Mesenteric fat pad (tissue), 1 donor: ENCODE data around the gene P2RX4. TPM values are rescaled to one million over a fixed set of nuclear protein-coding genes. Genes with fewer than 3 reads are reported as not detected.
"Not testable (repeated sequence)": the region's sequence is repeated elsewhere in the genome, so short reads cannot be mapped to it uniquely, and the experiment has no call there.

Source experiments
- DNase-seq: peaks from one replicate; pipeline ENCODE4 v3.0.0-alpha.2; 2020; ENCODE audit warnings: low spot score
- total RNA-seq: library from RNA; stranded (reverse); fragmentation: NEBNext Ultra II Directional; extraction: Animal tissue kit (Norgen Biotek cat#: 25700); gene quantifications from one replicate; pipeline ENCODE4 v1.2.1, GENCODE V29; 2021
- donor health status: DM: yes; HTN: yes; CAD: no.

Gene P2RX4
- total RNA-seq, 1 donor from 2014 or later, result 40.8 TPM

DNA sequence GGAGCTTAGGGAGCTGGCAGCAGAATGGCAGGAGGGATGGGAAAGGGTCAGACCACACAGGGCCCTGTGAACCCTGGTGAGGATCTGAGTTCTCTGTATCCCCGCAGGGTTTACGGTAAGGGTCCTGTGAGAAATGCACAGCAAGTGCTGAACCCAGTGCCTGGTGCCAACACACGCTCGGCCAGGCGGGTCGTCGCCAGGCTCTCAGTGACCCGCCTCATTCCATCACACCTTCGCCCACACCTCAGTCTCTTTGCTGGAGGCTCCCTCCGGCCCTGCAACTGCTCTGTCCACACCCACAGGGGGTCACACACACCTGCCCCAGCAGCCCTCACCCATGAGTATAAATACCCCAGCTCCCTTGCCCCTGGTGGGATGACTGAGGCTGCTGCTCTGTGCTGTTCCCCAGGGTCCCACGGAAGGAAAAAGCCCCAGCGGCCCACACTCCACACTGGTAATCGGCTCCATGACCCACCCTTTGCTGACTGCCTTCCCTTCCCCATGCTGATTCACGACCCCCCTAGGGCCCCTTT lies 63.5 kb downstream of the P2RX4 start:
- no peak for DNase-seq

DNA sequence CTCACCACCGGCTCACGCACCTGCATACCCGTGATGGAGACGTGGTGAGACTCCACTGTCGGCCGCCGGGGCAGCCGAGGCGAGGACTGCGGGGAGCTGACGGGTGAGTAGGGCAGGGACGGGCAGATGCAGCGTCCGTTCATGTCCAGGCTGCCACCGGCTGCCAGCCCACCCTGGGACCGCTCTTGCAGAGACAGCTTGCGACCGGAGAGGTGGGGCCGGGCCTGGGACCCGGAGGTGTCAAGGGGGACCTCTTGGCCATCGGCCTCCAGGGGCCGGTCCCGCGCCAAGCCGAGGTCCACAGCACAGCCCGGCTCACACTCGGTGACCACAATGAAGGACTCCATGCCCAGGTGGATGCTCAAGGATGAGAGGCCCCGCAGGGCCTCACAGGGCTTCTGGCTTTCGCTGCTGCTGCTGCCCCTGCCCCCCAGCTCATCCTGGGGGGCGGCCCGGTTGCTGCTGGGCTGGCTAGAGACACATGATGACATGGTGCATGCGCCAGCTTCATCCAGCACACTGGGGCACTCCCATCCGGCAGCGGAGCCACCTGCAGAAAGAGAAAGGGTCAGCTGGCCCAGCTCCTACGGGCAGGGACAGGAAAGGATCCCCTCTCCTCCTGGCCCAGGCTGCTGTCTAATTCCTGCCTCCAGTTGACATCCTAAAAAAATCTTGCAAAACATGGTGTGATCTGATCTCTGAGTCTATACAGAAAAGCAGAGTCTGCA lies 64.3 kb downstream of the P2RX4 start:
- DNase-seq, result no peak

DNA sequence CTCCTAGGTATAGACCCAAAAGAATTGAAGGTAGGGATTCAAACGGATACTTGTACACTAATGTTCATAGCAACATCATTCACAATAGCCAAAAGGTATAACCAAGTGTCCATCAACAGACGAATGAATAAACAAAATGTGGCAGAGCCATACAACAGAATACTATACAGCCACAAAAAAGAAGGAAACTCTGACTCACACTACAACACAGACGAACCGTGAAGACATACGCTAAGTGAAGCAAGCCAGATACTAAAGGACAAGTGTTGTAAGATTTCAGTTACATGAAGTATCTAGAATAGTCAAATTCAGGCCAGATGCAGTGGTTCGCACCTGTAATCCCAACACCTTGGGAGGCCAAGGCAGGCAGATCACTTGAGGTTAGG lies 67.4 kb downstream of the P2RX4 start:
- no peak for DNase-seq

DNA sequence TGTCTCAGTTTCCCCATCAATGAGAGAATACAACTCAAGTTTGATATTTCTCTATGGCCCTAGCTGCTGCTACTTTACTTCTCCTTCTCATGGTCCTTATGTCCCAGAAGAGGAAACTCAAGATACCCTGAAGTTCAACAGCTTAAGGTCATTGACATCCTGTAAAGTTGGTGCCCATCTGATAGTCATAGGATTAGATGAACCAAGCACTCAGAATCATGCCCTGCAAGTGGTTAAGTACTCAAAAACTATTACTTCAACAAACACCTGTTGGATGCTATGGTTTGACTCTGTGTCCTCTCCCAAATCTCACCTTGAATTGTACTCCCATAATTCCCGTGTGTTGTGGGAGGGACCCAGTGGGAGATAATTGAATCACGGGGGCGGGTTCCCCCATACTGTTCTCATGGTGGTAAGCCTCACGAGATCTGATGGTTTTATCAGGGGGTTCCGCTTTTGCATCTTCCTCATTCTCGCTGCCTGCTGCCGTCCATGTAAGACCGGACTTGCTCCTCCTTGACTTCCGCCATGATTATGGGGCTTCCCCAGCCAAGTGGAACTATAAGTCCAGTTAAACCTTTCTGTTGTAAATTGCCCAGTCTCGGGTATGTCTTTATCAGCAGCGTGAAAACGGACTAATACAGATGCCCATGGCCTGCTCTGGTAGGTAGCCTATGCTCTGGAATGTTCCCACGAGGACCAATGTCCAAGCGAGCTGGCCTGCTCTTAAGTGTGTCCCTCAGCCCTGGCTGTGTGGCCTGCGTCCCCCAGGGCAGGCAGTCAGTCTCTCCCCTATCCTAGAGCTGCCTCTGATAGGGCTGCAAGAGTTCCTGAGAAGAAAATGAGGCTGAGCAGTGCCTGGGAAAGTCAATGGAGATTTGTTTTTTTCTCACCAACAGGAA lies 68.5 kb downstream of the P2RX4 start:
- DNase-seq, result no peak

GRCh38 chr12:121279071-121279375 lies 69.1 kb downstream of the P2RX4 start:
- no peak for DNase-seq

GRCh38 chr12:121279507-121279915 lies 69.6 kb downstream of the P2RX4 start:
- no peak for DNase-seq

DNA sequence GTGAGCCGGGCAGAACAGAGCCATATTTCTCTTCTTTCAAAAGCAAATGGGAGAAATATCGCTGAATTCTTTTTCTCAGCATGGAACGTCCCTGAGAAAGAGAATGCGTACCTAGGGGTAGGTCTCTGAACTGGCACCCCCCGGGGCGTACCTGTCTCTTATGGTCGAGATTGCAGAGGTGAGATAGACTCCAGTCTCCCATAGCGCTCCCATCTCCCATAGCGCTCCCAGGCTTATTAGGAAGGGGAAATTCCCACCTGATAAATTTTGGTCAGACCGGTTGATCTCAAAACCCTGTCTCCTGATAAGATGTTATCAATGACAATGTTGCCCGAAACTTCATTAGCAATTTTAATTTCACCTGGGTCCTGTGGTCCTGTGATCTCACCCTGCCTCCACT lies 70.6 kb downstream of the P2RX4 start:
- DNase-seq, result not testable (repeated sequence)

- DNase-seq, result not testable (repeated sequence)
Observed at GRCh38 chr12:121281116-121281515, 71.2 kb downstream of the P2RX4 start.

DNA sequence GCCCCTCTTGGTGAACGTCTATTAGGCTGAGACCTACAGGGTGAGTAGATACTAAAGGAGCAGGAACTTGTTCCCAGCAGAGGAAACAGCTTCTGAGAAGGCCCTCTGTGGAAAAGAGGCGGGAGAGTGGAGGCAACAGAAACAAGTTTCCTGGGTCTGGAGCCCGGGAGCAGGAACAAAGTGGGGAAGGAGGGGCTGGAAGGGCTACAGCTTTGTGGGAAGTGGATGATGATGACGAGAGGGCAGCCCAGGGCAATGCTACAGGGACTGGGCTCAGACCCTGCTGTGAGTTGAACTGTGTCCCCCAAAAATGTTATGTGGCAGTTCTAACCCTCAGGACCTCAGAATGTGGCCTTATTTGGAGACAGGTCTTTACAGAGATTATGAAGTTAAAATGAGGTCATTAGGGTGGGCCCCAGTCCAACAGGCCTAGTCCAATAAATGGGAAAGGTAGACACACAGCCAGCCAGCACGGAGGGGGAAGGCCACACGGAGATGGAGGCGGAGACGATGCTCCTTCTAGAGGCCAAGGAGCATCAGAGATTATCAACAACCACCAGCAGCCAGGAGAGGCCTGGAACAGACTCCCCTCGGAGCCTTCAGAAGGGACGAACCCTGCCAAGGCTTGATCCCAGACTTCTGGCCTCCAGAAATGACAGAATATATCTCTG lies 72.3 kb downstream of the P2RX4 start:
- no peak for DNase-seq

GRCh38 chr12:121282910-121283309 lies 73.0 kb downstream of the P2RX4 start:
- DNase-seq, result not testable (repeated sequence)

GRCh38 chr12:121283388-121283787 lies 73.5 kb downstream of the P2RX4 start:
- DNase-seq, result no peak

Other genes with a start within 250 kb of the P2RX4 start
- gene HNF1A, start 231.6 kb upstream of the P2RX4 start, total RNA-seq, result not detected
- 20.5 TPM for gene C12orf43, start 193.6 kb upstream of the P2RX4 start, total RNA-seq
- gene OASL, start 170.9 kb upstream of the P2RX4 start, total RNA-seq, result 8.1 TPM
- gene P2RX7, start 77.3 kb upstream of the P2RX4 start, total RNA-seq, result 4.7 TPM
- 50.5 TPM for gene CAMKK2, start 86.6 kb downstream of the P2RX4 start, total RNA-seq
- gene ANAPC5, start 142.3 kb downstream of the P2RX4 start, total RNA-seq, result 80.9 TPM
- 26.3 TPM for gene RNF34, start 190.0 kb downstream of the P2RX4 start, total RNA-seq